K562 (cell line): Measurements from ENCODE around the gene IRF1. TPM values are rescaled to one million over a fixed set of nuclear protein-coding genes. Genes with fewer than 3 reads are reported as not detected.
A peak's percentile ranks its signal among the peaks of the same experiment; 100 is the strongest.

Source experiments
- BRF1 ChIP-seq: IDR thresholded peaks from 3 replicates; pipeline ENCODE4 v1.6.1; 2011; ENCODE audit warnings: borderline replicate concordance, mild to moderate bottlenecking; ENCODE audit not compliant: insufficient read length; ENCODE audit errors: extremely low read depth
- ETV6 ChIP-seq, 3 experiments: fragments of 150-350 bp in 1 of 3; sonication (generic) in 1 of 3; formaldehyde crosslinking in 1 of 3; IDR thresholded peaks; 2 replicates each; pipeline versions ENCODE4 v1.6.1 to v1.8.0; 2014 to 2022; ENCODE audit warnings: borderline replicate concordance in 2 of 3, low read depth in 2 of 3, antibody characterized with exemption in 1 of 3, low read length in 1 of 3, mild to moderate bottlenecking in 1 of 3, missing genetic modification reagents in 1 of 3
- HMG20B ChIP-seq: fragments of 250-450 bp; sonication (Bioruptor Pico); IDR thresholded peaks from 2 replicates; pipeline ENCODE4 v1.5.0; 2021; ENCODE audit warnings: mild to moderate bottlenecking
- JUND ChIP-seq, 2 experiments: IDR thresholded peaks; 2 replicates in 1 of 2; 3 replicates in 1 of 2; pipeline ENCODE4 v1.6.1; 2011; ENCODE audit warnings: borderline replicate concordance in 2 of 2, low read depth in 2 of 2, low read length in 2 of 2, improper control_type of control experiment in 1 of 2, missing biosample characterization in 1 of 2, missing genetic modification characterization in 1 of 2, missing genetic modification reagents in 1 of 2
- NR3C1 ChIP-seq: sonication (generic); formaldehyde crosslinking; IDR thresholded peaks from 2 replicates; pipeline ENCODE4 v1.8.1; 2022; ENCODE audit warnings: missing genetic modification reagents
- TCFL5 ChIP-seq: fragments of 250-450 bp; sonication (Bioruptor Pico); conservative IDR thresholded peaks from 2 replicates; pipeline ENCODE4 v1.6.1; 2021; ENCODE audit warnings: mild to moderate bottlenecking, moderate library complexity, matching md5 sums
- TRIM28 ChIP-seq: fragments of 450-650 bp; IDR thresholded peaks from 2 replicates; pipeline ENCODE4 v1.6.1; 2017
- XRCC5 ChIP-seq: fragments of 200-400 bp; formaldehyde crosslinking; IDR thresholded peaks from 2 replicates; pipeline ENCODE4 v1.6.1; 2017; ENCODE audit warnings: low read depth, mild to moderate bottlenecking, low read length
- ZBTB17 ChIP-seq: fragments of 450-650 bp; formaldehyde crosslinking; IDR thresholded peaks from 2 replicates; pipeline ENCODE4 v1.4.0; 2020; ENCODE audit warnings: mild to moderate bottlenecking
- ZC3H11A ChIP-seq: IDR thresholded peaks from 2 replicates; pipeline ENCODE4 v1.6.1; 2012; ENCODE audit warnings: low read depth, low read length, improper control_type of control experiment
- ZNF436 ChIP-seq: fragments of 250-450, 450-650 bp; sonication (Bioruptor Pico); formaldehyde crosslinking; IDR thresholded peaks from 2 replicates; pipeline ENCODE4 v1.7.0; 2020; ENCODE audit warnings: mild to moderate bottlenecking
- ZNF584 ChIP-seq: fragments of 200-800 bp; sonication (Bioruptor generic); IDR thresholded peaks from 2 replicates; pipeline ENCODE4 v1.6.1; 2016; ENCODE audit warnings: low read depth, mild to moderate bottlenecking, missing genetic modification characterization, missing compliant biosample characterization
- ZNF695 ChIP-seq: fragments of 450-650 bp; formaldehyde crosslinking; IDR thresholded peaks from 2 replicates; pipeline ENCODE4 v1.4.0; 2020; ENCODE audit warnings: mild to moderate bottlenecking, moderate library complexity
- ZNF79 ChIP-seq: fragments of 250-450 bp; sonication (Bioruptor Pico); IDR thresholded peaks from 2 replicates; pipeline ENCODE4 v1.4.0; 2020; ENCODE audit warnings: low read depth, mild to moderate bottlenecking, moderate library complexity
- polyA plus RNA-seq, 8 experiments: library from polyadenylated mRNA; depleted of rRNA in 4 of 8; stranded (reverse) in 5 of 8; unstranded in 3 of 8; fragments of >200 nt; fragmentation: Nextera tagmentation in 2 of 8; fragmentation: Illumina TruSeq in 1 of 8; extraction: Ambion mirVana in 2 of 8; extraction: Trizol in 1 of 8; gene quantifications; 2 replicates each; pipeline versions ENCODE4 v1.2.1 to v1.2.3, GENCODE V29; 2011 to 2014; ENCODE audit warnings: inconsistent platforms in 1 of 8, missing spikeins in 1 of 8
- total RNA-seq, 7 experiments: library from RNA; depleted of rRNA in 6 of 7; stranded (reverse); fragments of >200 nt in 6 of 7; fragmentation: Illumina TruSeq in 2 of 7; extraction: Trizol in 2 of 7; gene quantifications; 2 replicates each; pipeline versions ENCODE4 v1.2.1 to v1.2.3, GENCODE V29; 2011 to 2021; ENCODE audit warnings: low replicate concordance in 1 of 7
- TF ChIP-seq, protein P1 (sequence below): fragments of 450-650 bp; IDR thresholded peaks from 2 replicates; pipeline ENCODE4 v1.6.1; 2016
- TF ChIP-seq, protein P2 (sequence below), 2 experiments: IDR thresholded peaks; 2 replicates each; pipeline ENCODE4 v1.6.1; 2012; ENCODE audit warnings: improper control_type of control experiment in 2 of 2, low read depth in 2 of 2, low read length in 2 of 2, borderline replicate concordance in 1 of 2
- TF ChIP-seq, protein P3 (sequence below): fragments of 450-650 bp; formaldehyde crosslinking; IDR thresholded peaks from 2 replicates; pipeline ENCODE4 v1.4.0; 2020; ENCODE audit warnings: mild to moderate bottlenecking, moderate library complexity
- TF ChIP-seq, protein P4 (sequence below): sonication (generic); formaldehyde crosslinking; IDR thresholded peaks from 2 replicates; pipeline ENCODE4 v1.8.1; 2023; ENCODE audit warnings: mild to moderate bottlenecking, missing genetic modification reagents
- TF ChIP-seq, protein P5 (sequence below): sonication (generic); formaldehyde crosslinking; IDR thresholded peaks from 2 replicates; pipeline ENCODE4 v1.8.0; 2022; ENCODE audit warnings: missing genetic modification reagents, mild to moderate bottlenecking, moderate library complexity, borderline replicate concordance

IRF1 gene
- total and polyA plus RNA-seq, 9 of the 15 experiments (the other 6 are each of a cell fraction or from before 2014, with no cell fraction given), result 1.1 to 12.3 (median 5.9) TPM

DNA sequence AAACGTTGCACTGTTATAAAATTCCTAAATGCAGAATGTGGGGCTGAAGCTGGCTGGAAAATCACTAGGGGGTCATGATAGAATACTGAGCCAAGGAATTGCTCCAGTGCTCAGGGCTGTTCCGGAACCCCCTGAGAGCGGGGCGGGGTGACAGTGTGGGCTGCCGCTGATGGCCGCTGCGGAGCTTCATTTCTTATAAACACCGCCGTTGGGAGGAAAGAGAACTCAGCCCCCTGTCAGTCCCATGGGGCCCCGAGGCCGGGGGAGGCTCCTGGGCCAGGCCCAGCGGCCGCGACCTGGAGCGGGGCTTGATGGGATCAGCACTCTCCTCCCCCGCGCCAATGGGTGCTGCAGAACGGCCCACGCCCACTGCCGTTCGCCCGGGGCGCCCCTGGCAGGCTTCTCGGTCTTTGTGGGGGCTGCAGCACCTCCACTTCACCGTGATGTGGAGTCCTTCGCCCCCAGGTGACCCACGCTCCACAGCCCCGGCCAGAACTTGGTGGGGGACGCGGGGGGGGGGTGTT is 5.2 kb upstream of the IRF1 start (continued):
- TF ChIP-seq, protein P1, sequence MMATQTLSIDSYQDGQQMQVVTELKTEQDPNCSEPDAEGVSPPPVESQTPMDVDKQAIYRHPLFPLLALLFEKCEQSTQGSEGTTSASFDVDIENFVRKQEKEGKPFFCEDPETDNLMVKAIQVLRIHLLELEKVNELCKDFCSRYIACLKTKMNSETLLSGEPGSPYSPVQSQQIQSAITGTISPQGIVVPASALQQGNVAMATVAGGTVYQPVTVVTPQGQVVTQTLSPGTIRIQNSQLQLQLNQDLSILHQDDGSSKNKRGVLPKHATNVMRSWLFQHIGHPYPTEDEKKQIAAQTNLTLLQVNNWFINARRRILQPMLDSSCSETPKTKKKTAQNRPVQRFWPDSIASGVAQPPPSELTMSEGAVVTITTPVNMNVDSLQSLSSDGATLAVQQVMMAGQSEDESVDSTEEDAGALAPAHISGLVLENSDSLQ, result peak; percentile 91
- TF ChIP-seq ZBTB17 (peak; percentile 65; the same call in 1 of the 2 replicates), JUND (IDR thresholded peaks at IDR 0.05; ENCODE audit: borderline replicate concordance, low read depth, low read length) (peak; percentile 47), JUND (tag; IDR thresholded peaks at IDR 0.05; ENCODE audit: borderline replicate concordance, low read depth, low read length) (0 out of 3 replicates have a peak, but pooled peaks have one; percentile 54), ZC3H11A (no peak), TRIM28 (0 out of 2 replicates have a peak, but pooled peaks have one; percentile 33), ETV6 (IDR thresholded peaks at IDR 0.05; ENCODE audit: borderline replicate concordance in 1 of 2, low read depth in 2 of 2, low read length in 1 of 2) (peak in 1 of 2 experiments; percentile 42; a peak in 1 of 4 replicates), ETV6 (CRISPR knock-in tag; IDR thresholded peaks at IDR 0.05; ENCODE audit: borderline replicate concordance) (no peak), ZNF695 (CRISPR knock-in tag) (no peak), TCFL5 (CRISPR knock-in tag) (0 out of 2 replicates have a peak, but pooled peaks have one; percentile 34), ZNF584 (CRISPR knock-in tag) (peak; percentile 73), HMG20B (CRISPR knock-in tag) (no peak), ZNF436 (no peak), XRCC5 (0 out of 2 replicates have a peak, but pooled peaks have one; percentile 33), BRF1 (no peak), ZNF79 (no peak), NR3C1 (CRISPR knock-in tag) (no peak)
- TF ChIP-seq, protein P2, sequence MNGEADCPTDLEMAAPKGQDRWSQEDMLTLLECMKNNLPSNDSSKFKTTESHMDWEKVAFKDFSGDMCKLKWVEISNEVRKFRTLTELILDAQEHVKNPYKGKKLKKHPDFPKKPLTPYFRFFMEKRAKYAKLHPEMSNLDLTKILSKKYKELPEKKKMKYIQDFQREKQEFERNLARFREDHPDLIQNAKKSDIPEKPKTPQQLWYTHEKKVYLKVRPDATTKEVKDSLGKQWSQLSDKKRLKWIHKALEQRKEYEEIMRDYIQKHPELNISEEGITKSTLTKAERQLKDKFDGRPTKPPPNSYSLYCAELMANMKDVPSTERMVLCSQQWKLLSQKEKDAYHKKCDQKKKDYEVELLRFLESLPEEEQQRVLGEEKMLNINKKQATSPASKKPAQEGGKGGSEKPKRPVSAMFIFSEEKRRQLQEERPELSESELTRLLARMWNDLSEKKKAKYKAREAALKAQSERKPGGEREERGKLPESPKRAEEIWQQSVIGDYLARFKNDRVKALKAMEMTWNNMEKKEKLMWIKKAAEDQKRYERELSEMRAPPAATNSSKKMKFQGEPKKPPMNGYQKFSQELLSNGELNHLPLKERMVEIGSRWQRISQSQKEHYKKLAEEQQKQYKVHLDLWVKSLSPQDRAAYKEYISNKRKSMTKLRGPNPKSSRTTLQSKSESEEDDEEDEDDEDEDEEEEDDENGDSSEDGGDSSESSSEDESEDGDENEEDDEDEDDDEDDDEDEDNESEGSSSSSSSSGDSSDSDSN (IDR thresholded peaks at IDR 0.05; ENCODE audit: borderline replicate concordance in 1 of 2, low read depth in 2 of 2, low read length in 2 of 2), result peak; percentile 88 to 94; a peak in 3 of 4 replicates
- TF ChIP-seq, protein P3, sequence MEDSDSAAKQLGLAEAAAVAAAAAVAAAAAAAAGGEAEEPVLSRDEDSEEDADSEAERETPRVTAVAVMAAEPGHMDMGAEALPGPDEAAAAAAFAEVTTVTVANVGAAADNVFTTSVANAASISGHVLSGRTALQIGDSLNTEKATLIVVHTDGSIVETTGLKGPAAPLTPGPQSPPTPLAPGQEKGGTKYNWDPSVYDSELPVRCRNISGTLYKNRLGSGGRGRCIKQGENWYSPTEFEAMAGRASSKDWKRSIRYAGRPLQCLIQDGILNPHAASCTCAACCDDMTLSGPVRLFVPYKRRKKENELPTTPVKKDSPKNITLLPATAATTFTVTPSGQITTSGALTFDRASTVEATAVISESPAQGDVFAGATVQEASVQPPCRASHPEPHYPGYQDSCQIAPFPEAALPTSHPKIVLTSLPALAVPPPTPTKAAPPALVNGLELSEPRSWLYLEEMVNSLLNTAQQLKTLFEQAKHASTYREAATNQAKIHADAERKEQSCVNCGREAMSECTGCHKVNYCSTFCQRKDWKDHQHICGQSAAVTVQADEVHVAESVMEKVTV, result 0 out of 2 replicates have a peak, but pooled peaks have one; percentile 22
- TF ChIP-seq, protein P4, sequence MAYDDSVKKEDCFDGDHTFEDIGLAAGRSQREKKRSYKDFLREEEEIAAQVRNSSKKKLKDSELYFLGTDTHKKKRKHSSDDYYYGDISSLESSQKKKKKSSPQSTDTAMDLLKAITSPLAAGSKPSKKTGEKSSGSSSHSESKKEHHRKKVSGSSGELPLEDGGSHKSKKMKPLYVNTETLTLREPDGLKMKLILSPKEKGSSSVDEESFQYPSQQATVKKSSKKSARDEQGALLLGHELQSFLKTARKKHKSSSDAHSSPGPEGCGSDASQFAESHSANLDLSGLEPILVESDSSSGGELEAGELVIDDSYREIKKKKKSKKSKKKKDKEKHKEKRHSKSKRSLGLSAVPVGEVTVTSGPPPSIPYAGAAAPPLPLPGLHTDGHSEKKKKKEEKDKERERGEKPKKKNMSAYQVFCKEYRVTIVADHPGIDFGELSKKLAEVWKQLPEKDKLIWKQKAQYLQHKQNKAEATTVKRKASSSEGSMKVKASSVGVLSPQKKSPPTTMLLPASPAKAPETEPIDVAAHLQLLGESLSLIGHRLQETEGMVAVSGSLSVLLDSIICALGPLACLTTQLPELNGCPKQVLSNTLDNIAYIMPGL (CRISPR knock-in tag), result peak; percentile 37; the same call in 1 of the 2 replicates
- TF ChIP-seq, protein P5, sequence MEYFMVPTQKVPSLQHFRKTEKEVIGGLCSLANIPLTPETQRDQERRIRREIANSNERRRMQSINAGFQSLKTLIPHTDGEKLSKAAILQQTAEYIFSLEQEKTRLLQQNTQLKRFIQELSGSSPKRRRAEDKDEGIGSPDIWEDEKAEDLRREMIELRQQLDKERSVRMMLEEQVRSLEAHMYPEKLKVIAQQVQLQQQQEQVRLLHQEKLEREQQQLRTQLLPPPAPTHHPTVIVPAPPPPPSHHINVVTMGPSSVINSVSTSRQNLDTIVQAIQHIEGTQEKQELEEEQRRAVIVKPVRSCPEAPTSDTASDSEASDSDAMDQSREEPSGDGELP, result peak; percentile 63
